ENCODE measurements around the gene ADGRG6. TPM values are rescaled to one million over a fixed set of nuclear protein-coding genes. Genes with fewer than 3 reads are reported as not detected.

ADGRG6 gene
- total and polyA plus RNA-seq, 2 of the 8 experiments (the other 6 are each of a cell fraction or from before 2014, with no cell fraction given): 1.1 to 6.2 TPM

GRCh38 chr6:142353690-142354089 is 51.9 kb downstream of the ADGRG6 start (continued):
- TF ChIP-seq CHD2 (IDR thresholded peaks at IDR 0.05; ENCODE audit: low read length): no peak

Data from H1 (cell line).